ENCODE results near the gene LNX1. TPM values are rescaled to one million over a fixed set of nuclear protein-coding genes. Genes with fewer than 3 reads are reported as not detected.

LNX1 gene
- total and polyA plus RNA-seq, 2 of the 13 experiments (the other 11 are each of a cell fraction or from before 2014, with no cell fraction given) = 0.49 TPM

DNA sequence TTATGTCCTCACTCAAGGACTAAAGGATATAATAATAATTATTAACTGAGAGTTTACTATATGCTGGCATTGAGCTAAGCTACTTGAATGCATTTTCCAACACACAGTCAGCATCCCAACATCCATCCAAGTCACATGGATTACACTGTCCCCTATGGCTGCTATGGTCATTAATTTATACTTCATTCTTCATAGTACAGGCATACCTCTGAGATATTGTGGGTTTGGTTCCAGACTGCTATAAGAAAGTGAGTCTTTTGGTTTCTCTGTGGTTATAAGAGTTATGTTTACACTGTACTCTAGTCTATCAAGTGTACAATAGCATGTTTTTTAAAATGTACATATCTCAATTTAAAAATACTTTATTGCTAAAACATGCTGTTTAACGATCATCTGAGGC lies 89.2 kb downstream of the LNX1 start:
- FAIRE-seq (no peak), DNase-seq (ENCODE audit: low spot score) (no peak), ATAC-seq (no peak)
- Histone ChIP-seq H3K27me3 (ENCODE audit: control insufficient read depth in 1 of 2, insufficient read depth in 2 of 2, low read length in 2 of 2) (no peaks in the 10 kb centered on the region), H3K4me2 (ENCODE audit: low read depth, low read length) (no peak overlapping the region), H3K9ac (ENCODE audit: insufficient read depth, low read depth, low read length) (no peak overlapping the region), H3K79me2 (ENCODE audit: insufficient read depth, low read length) (no peaks in the 10 kb centered on the region), H3K4me3 (replicated peaks in 1 of 3; ENCODE audit: insufficient read depth in 1 of 3, low read depth in 2 of 3, low read length in 3 of 3) (no peak overlapping the region), H2AFZ (ENCODE audit: low read length) (no peak overlapping the region), H3K36me3 (replicated peaks in 1 of 2; ENCODE audit: control insufficient read depth in 1 of 2, insufficient read depth in 2 of 2, low read length in 2 of 2) (no peaks in the 10 kb centered on the region), H4K20me1 (ENCODE audit: insufficient read depth, low read length) (no peaks in the 10 kb centered on the region), H3K4me1 (ENCODE audit: insufficient read depth, low read length) (peaks cover 9% of the 10 kb centered on the region; the same call in 1 of the 2 replicates), H3K27ac (ENCODE audit: extremely low read length, insufficient read depth, low read length) (no peak overlapping the region), H3K9me3 (ENCODE audit: low read length) (no peaks in the 10 kb centered on the region)
- ChIA-PET POLR2A (no interaction called here), CTCF (ENCODE audit: low intra/inter-chr PET ratio, low total read pairs) (no interaction called here)
- in situ Hi-C loops (cut with HindIII; ENCODE audit: extremely low pct_ligation_motif_present, low pct_unique_long_range_greater_than_20kb) = no loop called here
- intact Hi-C loops (cut with micrococcal nuclease; ENCODE audit: unreplicated experiment) = no loop called here
- no TSS peak for BruUV-seq (replicated peaks)
- 25% methylated on average over 1 of the region's 1 CpG for WGBS (ENCODE audit: low lambda C conversion rate)
- TF ChIP-seq YEATS2 (CRISPR knock-in tag; IDR thresholded peaks at IDR 0.05; ENCODE audit: borderline replicate concordance) = no peak
- TF ChIP-seq ZNF431 (CRISPR knock-in tag; IDR thresholded peaks at IDR 0.05; ENCODE audit: borderline replicate concordance, low read depth) = no peak
- TF ChIP-seq ZNF670 (CRISPR knock-in tag; IDR thresholded peaks at IDR 0.05; ENCODE audit: borderline replicate concordance) = no peak
- no peak for TF ChIP-seq ZC3H4 (CRISPR knock-in tag; IDR thresholded peaks at IDR 0.05; ENCODE audit: borderline replicate concordance)
- no peak for TF ChIP-seq ZNF564 (CRISPR knock-in tag; IDR thresholded peaks at IDR 0.05)
- TF ChIP-seq MXI1 (IDR thresholded peaks at IDR 0.05; ENCODE audit: borderline replicate concordance, low read depth, low read length) = no peak
- no peak for TF ChIP-seq ELF1 (CRISPR knock-in tag; IDR thresholded peaks at IDR 0.05)
- TF ChIP-seq ZNF737 (CRISPR knock-in tag; IDR thresholded peaks at IDR 0.05; ENCODE audit: borderline replicate concordance) = no peak
- no peak for TF ChIP-seq ZNF34 (CRISPR knock-in tag; IDR thresholded peaks at IDR 0.05; ENCODE audit: borderline replicate concordance)
- TF ChIP-seq, protein P1, sequence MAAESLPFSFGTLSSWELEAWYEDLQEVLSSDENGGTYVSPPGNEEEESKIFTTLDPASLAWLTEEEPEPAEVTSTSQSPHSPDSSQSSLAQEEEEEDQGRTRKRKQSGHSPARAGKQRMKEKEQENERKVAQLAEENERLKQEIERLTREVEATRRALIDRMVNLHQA (CRISPR knock-in tag; IDR thresholded peaks at IDR 0.05) = no peak
- no peak for TF ChIP-seq ARNT2 (CRISPR knock-in tag; IDR thresholded peaks at IDR 0.05; ENCODE audit: low read depth)
- no peak for TF ChIP-seq POGZ (CRISPR knock-in tag; IDR thresholded peaks at IDR 0.05)
- TF ChIP-seq, protein P2, sequence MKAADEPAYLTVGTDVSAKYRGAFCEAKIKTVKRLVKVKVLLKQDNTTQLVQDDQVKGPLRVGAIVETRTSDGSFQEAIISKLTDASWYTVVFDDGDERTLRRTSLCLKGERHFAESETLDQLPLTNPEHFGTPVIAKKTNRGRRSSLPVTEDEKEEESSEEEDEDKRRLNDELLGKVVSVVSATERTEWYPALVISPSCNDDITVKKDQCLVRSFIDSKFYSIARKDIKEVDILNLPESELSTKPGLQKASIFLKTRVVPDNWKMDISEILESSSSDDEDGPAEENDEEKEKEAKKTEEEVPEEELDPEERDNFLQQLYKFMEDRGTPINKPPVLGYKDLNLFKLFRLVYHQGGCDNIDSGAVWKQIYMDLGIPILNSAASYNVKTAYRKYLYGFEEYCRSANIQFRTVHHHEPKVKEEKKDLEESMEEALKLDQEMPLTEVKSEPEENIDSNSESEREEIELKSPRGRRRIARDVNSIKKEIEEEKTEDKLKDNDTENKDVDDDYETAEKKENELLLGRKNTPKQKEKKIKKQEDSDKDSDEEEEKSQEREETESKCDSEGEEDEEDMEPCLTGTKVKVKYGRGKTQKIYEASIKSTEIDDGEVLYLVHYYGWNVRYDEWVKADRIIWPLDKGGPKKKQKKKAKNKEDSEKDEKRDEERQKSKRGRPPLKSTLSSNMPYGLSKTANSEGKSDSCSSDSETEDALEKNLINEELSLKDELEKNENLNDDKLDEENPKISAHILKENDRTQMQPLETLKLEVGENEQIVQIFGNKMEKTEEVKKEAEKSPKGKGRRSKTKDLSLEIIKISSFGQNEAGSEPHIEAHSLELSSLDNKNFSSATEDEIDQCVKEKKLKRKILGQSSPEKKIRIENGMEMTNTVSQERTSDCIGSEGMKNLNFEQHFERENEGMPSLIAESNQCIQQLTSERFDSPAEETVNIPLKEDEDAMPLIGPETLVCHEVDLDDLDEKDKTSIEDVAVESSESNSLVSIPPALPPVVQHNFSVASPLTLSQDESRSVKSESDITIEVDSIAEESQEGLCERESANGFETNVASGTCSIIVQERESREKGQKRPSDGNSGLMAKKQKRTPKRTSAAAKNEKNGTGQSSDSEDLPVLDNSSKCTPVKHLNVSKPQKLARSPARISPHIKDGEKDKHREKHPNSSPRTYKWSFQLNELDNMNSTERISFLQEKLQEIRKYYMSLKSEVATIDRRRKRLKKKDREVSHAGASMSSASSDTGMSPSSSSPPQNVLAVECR (CRISPR knock-in tag; IDR thresholded peaks at IDR 0.05; ENCODE audit: borderline replicate concordance) = no peak
- TF ChIP-seq ZNF430 (CRISPR knock-in tag; IDR thresholded peaks at IDR 0.05) = no peak
- no peak for TF ChIP-seq FLYWCH1 (CRISPR knock-in tag; IDR thresholded peaks at IDR 0.05)

Data from HepG2 (cell line).